H9 (cell line): ENCODE data around the gene GTPBP4. TPM values are rescaled to one million over a fixed set of nuclear protein-coding genes. Genes with fewer than 3 reads are reported as not detected.
A peak's percentile ranks its signal among the peaks of the same experiment; 100 is the strongest.

Source experiments
- DNase-seq: peaks from one replicate; pipeline ENCODE4 v3.0.0-alpha.2; 2017
- H2AFZ ChIP-seq: one replicate; pipeline ENCODE4 v1.6.1; 2013; ENCODE audit warnings: mild to moderate bottlenecking, low read length, control low read depth, moderate library complexity
- H2AK5ac ChIP-seq: 2 replicates; pipeline ENCODE4 v1.6.1; 2013; ENCODE audit warnings: low read length, control low read depth, mixed read lengths; ENCODE audit not compliant: insufficient read length
- H2BK120ac ChIP-seq: one replicate; pipeline ENCODE4 v1.6.1; 2013; ENCODE audit warnings: low read depth, mild to moderate bottlenecking, low read length, control low read depth, inconsistent platforms; ENCODE audit not compliant: poor library complexity, severe bottlenecking
- H2BK12ac ChIP-seq: 2 replicates; pipeline ENCODE4 v1.6.1; 2013; ENCODE audit warnings: low read length, control low read depth, mixed read lengths, low read depth; ENCODE audit not compliant: insufficient read length
- H2BK15ac ChIP-seq: 2 replicates; pipeline ENCODE4 v1.6.1; 2013; ENCODE audit warnings: low read depth, low read length, control low read depth
- H2BK20ac ChIP-seq: one replicate; pipeline ENCODE4 v1.6.1; 2013; ENCODE audit warnings: low read depth, mild to moderate bottlenecking, low read length, control low read depth, inconsistent platforms; ENCODE audit not compliant: poor library complexity, severe bottlenecking
- H2BK5ac ChIP-seq: 2 replicates; pipeline ENCODE4 v1.6.1; 2013; ENCODE audit warnings: low read length, control low read depth, mixed read lengths; ENCODE audit not compliant: insufficient read length
- H3K14ac ChIP-seq: 2 replicates; pipeline ENCODE4 v1.6.1; 2013; ENCODE audit warnings: low read length, control low read depth; ENCODE audit not compliant: insufficient read depth
- H3K18ac ChIP-seq: 2 replicates; pipeline ENCODE4 v1.6.1; 2013; ENCODE audit warnings: low read depth, mild to moderate bottlenecking, mixed read lengths, low read length, control low read depth; ENCODE audit not compliant: insufficient read length
- H3K23ac ChIP-seq: 2 replicates; pipeline ENCODE4 v1.6.1; 2013; ENCODE audit warnings: low read length, control low read depth, mixed read lengths, low read depth; ENCODE audit not compliant: insufficient read length
- H3K23me2 ChIP-seq: 2 replicates; pipeline ENCODE4 v1.6.1; 2013; ENCODE audit warnings: low read depth, mild to moderate bottlenecking, mixed read lengths, low read length, control low read depth; ENCODE audit not compliant: insufficient read length, poor library complexity, severe bottlenecking
- H3K27ac ChIP-seq: 2 replicates; pipeline ENCODE4 v1.5.1; 2013; ENCODE audit warnings: low read length, control low read depth, mixed read lengths, low read depth; ENCODE audit not compliant: insufficient read length
- H3K27me3 ChIP-seq: 2 replicates; pipeline ENCODE4 v1.6.1; 2013; ENCODE audit warnings: low read length, control low read depth, inconsistent platforms; ENCODE audit not compliant: insufficient read depth
- H3K4ac ChIP-seq: 2 replicates; pipeline ENCODE4 v1.6.1; 2013; ENCODE audit warnings: low read depth, mild to moderate bottlenecking, control low read depth, inconsistent platforms, low read length, moderate library complexity
- H3K4me1 ChIP-seq: 2 replicates; pipeline ENCODE4 v1.6.1; 2013; ENCODE audit warnings: low read length, control low read depth, inconsistent platforms; ENCODE audit not compliant: insufficient read depth
- H3K4me2 ChIP-seq: 2 replicates; pipeline ENCODE4 v1.6.1; 2013; ENCODE audit warnings: low read length, control low read depth, mixed read lengths; ENCODE audit not compliant: insufficient read length, insufficient read depth
- H3K56ac ChIP-seq: 2 replicates; pipeline ENCODE4 v1.6.1; 2013; ENCODE audit warnings: low read depth, mild to moderate bottlenecking, mixed read lengths, low read length, control low read depth; ENCODE audit not compliant: insufficient read length
- H3K79me1 ChIP-seq: 2 replicates; pipeline ENCODE4 v1.6.1; 2013; ENCODE audit warnings: low read depth, mild to moderate bottlenecking, moderate library complexity, low read length, control low read depth, inconsistent platforms; ENCODE audit not compliant: insufficient read depth, poor library complexity, severe bottlenecking
- H3K79me2 ChIP-seq: 2 replicates; pipeline ENCODE4 v1.6.1; 2013; ENCODE audit warnings: low read length, control low read depth, inconsistent platforms; ENCODE audit not compliant: insufficient read depth
- H3K9ac ChIP-seq: 2 replicates; pipeline ENCODE4 v1.6.1; 2013; ENCODE audit warnings: low read length, control low read depth, mixed read lengths; ENCODE audit not compliant: insufficient read length; ENCODE audit errors: extremely low read depth
- H3K9me3 ChIP-seq: one replicate; pipeline ENCODE4 v1.6.1; 2013; ENCODE audit warnings: low read depth, low read length, inconsistent platforms; ENCODE audit not compliant: control insufficient read depth
- H3T11ph ChIP-seq: one replicate; pipeline ENCODE4 v1.6.1; 2013; ENCODE audit warnings: mild to moderate bottlenecking, low read length, control low read depth, inconsistent platforms
- H4K20me1 ChIP-seq: one replicate; pipeline ENCODE4 v1.6.1; 2013; ENCODE audit not compliant: control insufficient read depth, insufficient read length, insufficient read depth
- H4K5ac ChIP-seq: 2 replicates; pipeline ENCODE4 v1.6.1; 2013; ENCODE audit warnings: low read depth, mild to moderate bottlenecking, mixed read lengths, low read length, control low read depth; ENCODE audit not compliant: insufficient read length
- H4K8ac ChIP-seq: replicated peaks from 2 replicates; pipeline ENCODE4 v1.6.1; 2013; ENCODE audit warnings: low read length, control low read depth, mixed read lengths, low read depth; ENCODE audit not compliant: insufficient read length
- H4K91ac ChIP-seq: 2 replicates; pipeline ENCODE4 v1.6.1; 2013; ENCODE audit warnings: low read depth, mild to moderate bottlenecking, moderate library complexity, mixed read lengths, low read length, control low read depth; ENCODE audit not compliant: insufficient read length
- H3K27ac Mint-ChIP-seq, 3 experiments: 2 replicates in 2 of 3; 3 replicates in 1 of 3; pipeline ENCODE4 v1.8.0; 2020 to 2021; ENCODE audit warnings: mixed read lengths in 3 of 3, mild to moderate bottlenecking in 1 of 3, moderate library complexity in 1 of 3
- H3K27me3 Mint-ChIP-seq: 2 replicates; pipeline ENCODE4 v1.8.0; 2021; ENCODE audit warnings: low read depth, mild to moderate bottlenecking, moderate library complexity, mixed read lengths
- H3K36me3 Mint-ChIP-seq, 3 experiments: 2 replicates in 2 of 3; 3 replicates in 1 of 3; pipeline ENCODE4 v1.8.0; 2020 to 2021; ENCODE audit warnings: low read depth in 3 of 3, mixed read lengths in 3 of 3; ENCODE audit not compliant: insufficient read depth in 1 of 3
- H3K4me1 Mint-ChIP-seq, 2 experiments: 2 replicates each; pipeline ENCODE4 v1.8.0; 2020; ENCODE audit warnings: mixed read lengths in 2 of 2
- H3K4me3 Mint-ChIP-seq, 2 experiments: 2 replicates in 1 of 2; 3 replicates in 1 of 2; pipeline ENCODE4 v1.8.0; 2020 to 2021; ENCODE audit warnings: mild to moderate bottlenecking in 2 of 2, mixed read lengths in 2 of 2, moderate library complexity in 1 of 2
- H3K9me3 Mint-ChIP-seq, 2 experiments: 2 replicates in 1 of 2; 3 replicates in 1 of 2; pipeline ENCODE4 v1.8.0; 2020; ENCODE audit warnings: mild to moderate bottlenecking in 2 of 2, mixed read lengths in 2 of 2, moderate library complexity in 1 of 2
- CTCF ChIP-seq: fragments of 200-600 bp; sonication (generic); conservative IDR thresholded peaks from 3 replicates; pipeline ENCODE4 v1.8.0; 2021; ENCODE audit warnings: antibody characterized with exemption, mild to moderate bottlenecking
- WGBS: extraction: QIAGEN DNeasy Blood & Tissue Kit; methylation state at CpG from one replicate; pipeline ENCODE4 v1.1.7; 2013; ENCODE audit warnings: missing lambda C conversion rate, low lambda C conversion rate, mixed read lengths; ENCODE audit not compliant: insufficient read length; ENCODE audit errors: extremely low coverage; 5-methylcytosine and 5-hydroxymethylcytosine counted together
- total RNA-seq: library from RNA; stranded (reverse); gene quantifications from 2 replicates; pipeline ENCODE4 v1.2.1, GENCODE V29; 2021

Gene GTPBP4
- total RNA-seq, 1 experiment from 2014 or later, result 134 TPM

GRCh38 chr10:1044964-1045363, 56.7 kb downstream of the GTPBP4 start:
- no peak overlapping the region for H2BK12ac ChIP-seq
- H3K18ac ChIP-seq, result no peak overlapping the region
- no peak overlapping the region for H3K4ac ChIP-seq
- no peaks in the 10 kb centered on the region for H3K9me3 ChIP-seq
- Mint-ChIP-seq H3K9me3 (no peaks in the 10 kb centered on the region; a peak in 2 of 5 replicates), H3K4me3 (peak overlapping the region in 1 of 2 experiments; percentile 36; a peak in 1 of 5 replicates), H3K27me3 (no peaks in the 10 kb centered on the region), H3K27ac (peak overlapping the region; percentile 38 to 88 (median 82); a peak in 3 of 7 replicates), H3K36me3 (peaks cover 31 to 65% (median 53%) of the 10 kb centered on the region in 3 experiments), H3K4me1 (peaks cover 21 to 23% of the 10 kb centered on the region in 2 experiments)
- H3K4me2 ChIP-seq, result peak overlapping the region; percentile 31
- peaks cover 3% of the 10 kb centered on the region for H3K23me2 ChIP-seq
- DNase-seq, result no peak
- no peak overlapping the region for H3K56ac ChIP-seq
- H2BK15ac ChIP-seq, result no peak overlapping the region
- H3K23ac ChIP-seq, result no peak overlapping the region
- no peaks in the 10 kb centered on the region for H3K79me1 ChIP-seq
- H2BK5ac ChIP-seq, result no peak overlapping the region
- no CpG with 5 or more reads among the region's 4 CpGs for WGBS
- H3K27ac ChIP-seq, result no peak overlapping the region
- no peak overlapping the region for H3K14ac ChIP-seq
- H4K8ac ChIP-seq, result no peak overlapping the region
- no peak for TF ChIP-seq CTCF
- no peaks in the 10 kb centered on the region for H3K27me3 ChIP-seq
- no peak overlapping the region for H2AFZ ChIP-seq
- peaks cover 28% of the 10 kb centered on the region for H3K79me2 ChIP-seq
- H2AK5ac ChIP-seq, result no peak overlapping the region
- H4K91ac ChIP-seq, result no peak overlapping the region
- no peak overlapping the region for H3T11ph ChIP-seq
- no peak overlapping the region for H2BK120ac ChIP-seq
- H4K5ac ChIP-seq, result no peak overlapping the region
- H4K20me1 ChIP-seq, result no peaks in the 10 kb centered on the region
- no peak overlapping the region for H3K9ac ChIP-seq
- H2BK20ac ChIP-seq, result no peak overlapping the region
- no peaks in the 10 kb centered on the region; the same call in 1 of the 2 replicates for H3K4me1 ChIP-seq
